ENCODE results near the gene PTGER1. TPM values are rescaled to one million over a fixed set of nuclear protein-coding genes. Genes with fewer than 3 reads are reported as not detected.
A peak's percentile ranks its signal among the peaks of the same experiment; 100 is the strongest.

PTGER1 gene
- total and polyA plus RNA-seq, 2 donors (not counting 1 experiment from before 2014, with no cell fraction given): 0.27 TPM; not detected in 1

DNA sequence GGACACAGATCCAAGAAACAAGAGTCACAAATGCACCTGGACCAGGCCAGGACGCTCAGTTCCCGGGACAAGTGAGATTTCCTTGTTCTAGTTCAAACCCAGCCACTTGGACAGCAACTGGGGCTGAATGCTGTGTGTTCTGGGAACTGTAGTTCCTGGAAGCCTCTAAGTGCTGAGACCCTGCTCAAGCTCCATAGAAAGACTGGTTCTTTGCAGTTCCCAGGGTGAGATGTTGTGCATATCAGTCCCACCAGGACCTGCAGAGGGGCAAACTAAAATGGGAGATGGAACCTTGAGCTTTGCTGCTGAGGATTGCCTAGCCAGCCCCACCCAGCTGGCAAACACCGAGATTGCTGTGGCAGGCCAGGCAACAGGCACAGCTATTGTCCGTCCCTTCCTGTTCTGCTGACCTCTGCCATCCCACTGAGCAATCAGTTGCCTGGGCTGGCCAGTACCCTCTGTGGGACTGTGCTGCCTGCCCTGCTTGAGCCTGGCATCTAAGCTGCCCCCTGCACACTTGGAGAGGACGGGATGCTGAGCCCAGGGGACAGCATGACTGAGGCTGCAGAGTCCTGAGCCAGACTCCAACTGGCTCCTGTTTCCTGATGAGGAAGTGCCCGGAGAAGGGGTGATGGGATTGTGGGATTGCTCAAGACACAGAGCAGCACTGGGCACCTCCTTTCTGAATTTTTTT lies 22.2 kb upstream of the PTGER1 start:
- H2AFZ ChIP-seq (ENCODE audit: insufficient read depth, low read depth, low read length, poor library complexity, severe bottlenecking): no peak overlapping the region
- no peak overlapping the region for H3K4me2 ChIP-seq (replicated peaks; ENCODE audit: low read depth, low read length, poor library complexity, severe bottlenecking)
- ChIA-PET POLR2A (interaction anchor here (0.9 to 1.0 kb wide), 3 partner anchors 20 to 465 kb away, joined by 3 to 6 read pairs (median 3); partner anchors contain the start of genes DNAJB1 and IL27RA), CTCF (interaction anchor here (2.4 kb wide), 1 partner anchor 8 kb away, joined by 9 read pairs; no protein-coding TSS in a partner anchor)
- intact Hi-C loops (cut with micrococcal nuclease): no loop called here
- Mint-ChIP-seq H3K4me1 (peaks cover 14% of the 10 kb centered on the region), H3K27me3 (peaks cover 2% of the 10 kb centered on the region), H3K9me3 (ENCODE audit: insufficient read depth) (no peaks in the 10 kb centered on the region), H3K27ac (no peak overlapping the region), H3K4me3 (peak overlapping the region; percentile 85)
- ATAC-seq (ENCODE audit: low read depth) (no peak), DNase-seq (no peak)
- H3K4me1 ChIP-seq (ENCODE audit: control insufficient read depth in 2 of 2, insufficient read depth in 2 of 2, low read length in 2 of 2): peaks cover 6 to 16% of the 10 kb centered on the region in 2 donors
- H3K4me3 ChIP-seq (ENCODE audit: control extremely low read depth in 1 of 5, extremely low read depth in 1 of 5, insufficient read depth in 1 of 5, low read depth in 2 of 5, low read length in 4 of 5): no peak overlapping the region
- no peaks in the 10 kb centered on the region for H3K36me3 ChIP-seq (replicated peaks in 1 of 2; ENCODE audit: control extremely low read depth in 1 of 2, control insufficient read depth in 1 of 2, extremely low read depth in 1 of 2, insufficient read depth in 2 of 2, low read length in 1 of 2)
- no peaks in the 10 kb centered on the region for H3K27me3 ChIP-seq (replicated peaks in 1 of 4; ENCODE audit: control extremely low read depth in 1 of 4, control insufficient read depth in 3 of 4, insufficient read depth in 4 of 4, low read length in 3 of 4)
- no peak overlapping the region for H3K9ac ChIP-seq (ENCODE audit: low read length)
- no peaks in the 10 kb centered on the region for H4K20me1 ChIP-seq (ENCODE audit: control insufficient read depth, insufficient read depth, low read length, poor library complexity, severe bottlenecking)
- no peak overlapping the region for H3K27ac ChIP-seq (ENCODE audit: low read length in 2 of 2)
- 89% methylated on average over 6 of the region's 6 CpGs for WGBS (ENCODE audit: insufficient coverage)
- TF ChIP-seq EZH2 (IDR thresholded peaks at IDR 0.05; ENCODE audit: borderline replicate concordance, insufficient read depth, low read depth, low read length, poor library complexity, severe bottlenecking): no peak
- TF ChIP-seq, protein P1, sequence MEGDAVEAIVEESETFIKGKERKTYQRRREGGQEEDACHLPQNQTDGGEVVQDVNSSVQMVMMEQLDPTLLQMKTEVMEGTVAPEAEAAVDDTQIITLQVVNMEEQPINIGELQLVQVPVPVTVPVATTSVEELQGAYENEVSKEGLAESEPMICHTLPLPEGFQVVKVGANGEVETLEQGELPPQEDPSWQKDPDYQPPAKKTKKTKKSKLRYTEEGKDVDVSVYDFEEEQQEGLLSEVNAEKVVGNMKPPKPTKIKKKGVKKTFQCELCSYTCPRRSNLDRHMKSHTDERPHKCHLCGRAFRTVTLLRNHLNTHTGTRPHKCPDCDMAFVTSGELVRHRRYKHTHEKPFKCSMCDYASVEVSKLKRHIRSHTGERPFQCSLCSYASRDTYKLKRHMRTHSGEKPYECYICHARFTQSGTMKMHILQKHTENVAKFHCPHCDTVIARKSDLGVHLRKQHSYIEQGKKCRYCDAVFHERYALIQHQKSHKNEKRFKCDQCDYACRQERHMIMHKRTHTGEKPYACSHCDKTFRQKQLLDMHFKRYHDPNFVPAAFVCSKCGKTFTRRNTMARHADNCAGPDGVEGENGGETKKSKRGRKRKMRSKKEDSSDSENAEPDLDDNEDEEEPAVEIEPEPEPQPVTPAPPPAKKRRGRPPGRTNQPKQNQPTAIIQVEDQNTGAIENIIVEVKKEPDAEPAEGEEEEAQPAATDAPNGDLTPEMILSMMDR (IDR thresholded peaks at IDR 0.05): no peak
- H3K79me2 ChIP-seq (ENCODE audit: control insufficient read depth, insufficient read depth, low read length): no peaks in the 10 kb centered on the region
- H3K9me3 ChIP-seq (ENCODE audit: control extremely low read depth in 1 of 3, control insufficient read depth in 2 of 3, insufficient read depth in 1 of 3, low read length in 2 of 3): peaks cover 0 to 4% (median 0%) of the 10 kb centered on the region in 3 donors

DNA sequence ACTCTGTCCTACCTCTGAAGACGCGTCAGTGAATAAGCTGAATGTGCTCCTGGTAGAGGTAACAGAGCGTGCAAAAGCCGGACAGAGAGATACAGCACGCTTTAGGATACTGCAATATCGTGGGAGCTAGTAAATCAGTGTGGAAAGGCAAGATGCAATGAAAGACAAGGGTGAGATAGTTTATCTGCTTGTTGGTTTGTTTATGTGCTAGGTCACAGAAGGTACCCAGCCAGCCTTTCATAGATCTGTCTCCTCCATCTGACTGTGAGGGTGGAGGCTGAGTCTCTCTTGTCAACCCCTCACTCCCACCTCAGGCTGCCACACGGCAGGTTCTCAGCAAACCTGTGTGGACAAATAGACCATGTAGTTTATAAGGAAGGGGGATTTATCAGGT lies 21.7 kb upstream of the PTGER1 start:
- Mint-ChIP-seq H3K27me3 (no peaks in the 10 kb centered on the region), H3K9me3 (ENCODE audit: insufficient read depth) (no peaks in the 10 kb centered on the region), H3K27ac (peak overlapping the region; percentile 26), H3K4me3 (peak overlapping the region; percentile 85), H3K4me1 (peaks cover 14% of the 10 kb centered on the region)
- Histone ChIP-seq H3K4me3 (ENCODE audit: control extremely low read depth in 1 of 5, extremely low read depth in 1 of 5, insufficient read depth in 1 of 5, low read depth in 2 of 5, low read length in 4 of 5) (no peak overlapping the region), H3K9me3 (ENCODE audit: control extremely low read depth in 1 of 3, control insufficient read depth in 2 of 3, insufficient read depth in 1 of 3, low read length in 2 of 3) (peaks cover 0 to 4% (median 0%) of the 10 kb centered on the region in 3 donors), H3K36me3 (replicated peaks in 1 of 2; ENCODE audit: control extremely low read depth in 1 of 2, control insufficient read depth in 1 of 2, extremely low read depth in 1 of 2, insufficient read depth in 2 of 2, low read length in 1 of 2) (no peaks in the 10 kb centered on the region), H4K20me1 (ENCODE audit: control insufficient read depth, insufficient read depth, low read length, poor library complexity, severe bottlenecking) (no peaks in the 10 kb centered on the region), H3K27ac (ENCODE audit: low read length in 2 of 2) (no peak overlapping the region), H3K9ac (ENCODE audit: low read length) (no peak overlapping the region), H2AFZ (ENCODE audit: insufficient read depth, low read depth, low read length, poor library complexity, severe bottlenecking) (peak overlapping the region; percentile 3), H3K79me2 (ENCODE audit: control insufficient read depth, insufficient read depth, low read length) (no peaks in the 10 kb centered on the region), H3K4me1 (ENCODE audit: control insufficient read depth in 2 of 2, insufficient read depth in 2 of 2, low read length in 2 of 2) (peaks cover 6 to 16% of the 10 kb centered on the region in 2 donors), H3K27me3 (replicated peaks in 1 of 4; ENCODE audit: control extremely low read depth in 1 of 4, control insufficient read depth in 3 of 4, insufficient read depth in 4 of 4, low read length in 3 of 4) (no peaks in the 10 kb centered on the region), H3K4me2 (replicated peaks; ENCODE audit: low read depth, low read length, poor library complexity, severe bottlenecking) (peak overlapping the region; percentile 90)
- ATAC-seq (ENCODE audit: low read depth): no peak
- 93% methylated on average over 6 of the region's 7 CpGs for WGBS (ENCODE audit: insufficient coverage)
- intact Hi-C loops (cut with micrococcal nuclease): loop anchor here (1.0 kb wide), 1 partner anchor 21 kb away; the partner anchor contains the start of gene DNAJB1
- ChIA-PET CTCF (interaction anchor here (2.4 kb wide), 1 partner anchor 8 kb away, joined by 9 read pairs; no protein-coding TSS in a partner anchor), POLR2A (interaction anchor here (0.7 to 1.0 kb wide), 3 partner anchors 21 to 643 kb away, joined by 3 to 6 read pairs (median 3); partner anchors contain the start of genes DNAJB1 and IL27RA)
- no peak for DNase-seq
- TF ChIP-seq, protein P1 (IDR thresholded peaks at IDR 0.05): no peak
- no peak for TF ChIP-seq EZH2 (IDR thresholded peaks at IDR 0.05; ENCODE audit: borderline replicate concordance, insufficient read depth, low read depth, low read length, poor library complexity, severe bottlenecking)
